H1 (cell line): Measurements from ENCODE around the gene MYL6B. TPM values are rescaled to one million over a fixed set of nuclear protein-coding genes. Genes with fewer than 3 reads are reported as not detected.

Experiments used
- CTCF ChIA-PET: fragments of 300-600 bp; sonication (Branson Sonifier 250); formaldehyde crosslinking; loops from one replicate; lab custom pipeline; 2021; ENCODE audit not compliant: partially characterized antibody; lab: Charles Lee
- POLR2A ChIA-PET: fragments of 300-600 bp; sonication (Branson Sonifier 250); formaldehyde crosslinking; loops from one replicate; lab custom pipeline; 2021; ENCODE audit warnings: inconsistent platforms; ENCODE audit not compliant: partially characterized antibody; lab: Charles Lee
- DNase-seq, 2 experiments: peaks; one replicate each; pipeline versions ENCODE4 v3.0.0 to v3.0.0-alpha.2; 2010 to 2022; ENCODE audit warnings: low spot score in 2 of 2, low read depth in 1 of 2, mixed read lengths in 1 of 2
- FAIRE-seq: peaks from 2 replicates; lab custom pipeline; 2011; peaks lifted over from hg19 to GRCh38; lab: Jason Lieb, UNC
- H2AFZ ChIP-seq: 2 replicates; pipeline ENCODE4 v1.8.1; 2012; ENCODE audit warnings: low read length, inconsistent platforms
- H2AK5ac ChIP-seq: 2 replicates; pipeline ENCODE4 v1.6.1; 2013; ENCODE audit warnings: low read depth, low read length
- H2BK120ac ChIP-seq: replicated peaks from 2 replicates; pipeline ENCODE3; 2013; ENCODE audit warnings: low read depth, low read length, inconsistent platforms
- H2BK12ac ChIP-seq: 2 replicates; pipeline ENCODE4 v1.6.1; 2013; ENCODE audit warnings: low read depth, low read length
- H2BK15ac ChIP-seq: 2 replicates; pipeline ENCODE4 v1.6.1; 2013; ENCODE audit warnings: low read length
- H2BK20ac ChIP-seq: 2 replicates; pipeline ENCODE4 v1.6.1; 2013; ENCODE audit warnings: low read length
- H2BK5ac ChIP-seq: 2 replicates; pipeline ENCODE4 v1.6.1; 2013; ENCODE audit warnings: low read depth, low read length
- H3K14ac ChIP-seq: 2 replicates; pipeline ENCODE4 v1.6.1; 2013; ENCODE audit warnings: inconsistent platforms; ENCODE audit not compliant: insufficient read length
- H3K18ac ChIP-seq: 2 replicates; pipeline ENCODE4 v1.6.1; 2013; ENCODE audit warnings: low read length; ENCODE audit errors: extremely low read depth
- H3K23ac ChIP-seq: 2 replicates; pipeline ENCODE4 v1.6.1; 2013; ENCODE audit warnings: inconsistent platforms; ENCODE audit not compliant: insufficient read length
- H3K23me2 ChIP-seq: 2 replicates; pipeline ENCODE4 v1.6.1; 2013; ENCODE audit warnings: low read depth, low read length
- H3K27ac ChIP-seq: 2 replicates; pipeline ENCODE4 v1.6.1; 2011; ENCODE audit warnings: low read depth, low read length, inconsistent platforms
- H3K27me3 ChIP-seq, 4 experiments: replicated peaks in 1 of 4; 1 replicate in 1 of 4; 2 replicates in 3 of 4; pipeline versions ENCODE4 v1.6.1 to v1.8.1; 2011 to 2013; ENCODE audit warnings: low read length in 3 of 4, mild to moderate bottlenecking in 3 of 4, inconsistent platforms in 2 of 4, mixed read lengths in 2 of 4, moderate library complexity in 1 of 4; ENCODE audit not compliant: control insufficient read depth in 3 of 4, insufficient read depth in 3 of 4; ENCODE audit errors: extremely low read depth in 1 of 4
- H3K36me3 ChIP-seq, 4 experiments: 2 replicates each; pipeline versions ENCODE4 v1.6.1 to v1.8.1; 2011 to 2013; ENCODE audit warnings: mild to moderate bottlenecking in 4 of 4, low read length in 3 of 4, moderate library complexity in 2 of 4, control low read depth in 1 of 4, inconsistent platforms in 1 of 4; ENCODE audit not compliant: insufficient read depth in 4 of 4, control insufficient read depth in 2 of 4
- H3K4ac ChIP-seq: replicated peaks from 2 replicates; pipeline ENCODE3; 2013; ENCODE audit warnings: low read length, low read depth, mixed read lengths, inconsistent platforms; ENCODE audit not compliant: insufficient read length
- H3K4me1 ChIP-seq, 4 experiments: replicated peaks in 1 of 4; 1 replicate in 1 of 4; 2 replicates in 3 of 4; pipeline versions ENCODE4 v1.6.1 to v1.8.1; 2011 to 2013; ENCODE audit warnings: low read length in 3 of 4, inconsistent platforms in 2 of 4, mixed read lengths in 1 of 4; ENCODE audit not compliant: insufficient read depth in 4 of 4, control insufficient read depth in 3 of 4
- H3K4me2 ChIP-seq, 2 experiments: 2 replicates each; pipeline versions ENCODE4 v1.6.1 to v1.8.1; 2011 to 2013; ENCODE audit warnings: low read depth in 2 of 2, low read length in 2 of 2, control low read depth in 1 of 2, inconsistent platforms in 1 of 2, mild to moderate bottlenecking in 1 of 2; ENCODE audit not compliant: insufficient read depth in 1 of 2
- H3K4me3 ChIP-seq, 4 experiments: fragments of 200-600, 300-600 bp in 1 of 4; sonication (generic), shearing (Covaris generic), sonication (Bioruptor Twin) in 1 of 4; 2 replicates each; pipeline versions ENCODE4 v1.5.1 to v1.8.1; 2011 to 2016; ENCODE audit warnings: low read length in 4 of 4, low read depth in 3 of 4, control low read depth in 2 of 4, inconsistent platforms in 2 of 4, mild to moderate bottlenecking in 2 of 4, mixed read lengths in 1 of 4, moderate library complexity in 1 of 4; ENCODE audit not compliant: insufficient read depth in 2 of 4; ENCODE audit errors: extremely low read depth in 1 of 4
- H3K56ac ChIP-seq: replicated peaks from 2 replicates; pipeline ENCODE3; 2013; ENCODE audit warnings: low read depth, mild to moderate bottlenecking, mixed read lengths, low read length, inconsistent platforms; ENCODE audit not compliant: insufficient read length
- H3K79me1 ChIP-seq: 2 replicates; pipeline ENCODE4 v1.6.1; 2013; ENCODE audit warnings: low read depth, low read length, control low read depth
- H3K79me2 ChIP-seq, 2 experiments: 2 replicates each; pipeline versions ENCODE4 v1.6.1 to v1.8.1; 2012 to 2013; ENCODE audit warnings: low read length in 2 of 2, mild to moderate bottlenecking in 2 of 2, inconsistent platforms in 1 of 2; ENCODE audit not compliant: insufficient read depth in 2 of 2, control insufficient read depth in 1 of 2
- H3K9ac ChIP-seq, 4 experiments: replicated peaks in 1 of 4; 1 replicate in 1 of 4; 2 replicates in 3 of 4; pipeline versions ENCODE4 v1.6.1 to v1.8.1; 2011 to 2013; ENCODE audit warnings: low read depth in 3 of 4, low read length in 3 of 4, control low read depth in 2 of 4, mild to moderate bottlenecking in 2 of 4, moderate library complexity in 2 of 4, inconsistent platforms in 1 of 4; ENCODE audit errors: extremely low read depth in 1 of 4
- H3K9me3 ChIP-seq, 2 experiments: 2 replicates each; pipeline versions ENCODE4 v1.6.1 to v1.8.1; 2012 to 2013; ENCODE audit warnings: mild to moderate bottlenecking in 2 of 2, moderate library complexity in 2 of 2, control low read depth in 1 of 2, inconsistent platforms in 1 of 2, low read depth in 1 of 2, low read length in 1 of 2, mixed read lengths in 1 of 2; ENCODE audit not compliant: insufficient read depth in 2 of 2
- H4K20me1 ChIP-seq, 2 experiments: replicated peaks in 1 of 2; 2 replicates each; pipeline versions ENCODE3 to v1.8.1; 2011 to 2013; ENCODE audit warnings: inconsistent platforms in 2 of 2, low read length in 2 of 2, mild to moderate bottlenecking in 1 of 2; ENCODE audit not compliant: insufficient read depth in 2 of 2, control insufficient read depth in 1 of 2
- H4K5ac ChIP-seq: 2 replicates; pipeline ENCODE4 v1.6.1; 2013; ENCODE audit warnings: low read length, low read depth, mixed read lengths, inconsistent platforms; ENCODE audit not compliant: insufficient read length
- H4K8ac ChIP-seq: 2 replicates; pipeline ENCODE4 v1.8.0; 2013; ENCODE audit warnings: mild to moderate bottlenecking, moderate library complexity, low read length, inconsistent platforms; ENCODE audit not compliant: insufficient read depth; ENCODE audit errors: extremely low read depth
- H4K91ac ChIP-seq: replicated peaks from 2 replicates; pipeline ENCODE3; 2013; ENCODE audit warnings: low read length, mixed read lengths, inconsistent platforms; ENCODE audit not compliant: insufficient read length
- ASH2L ChIP-seq: fragments of 200-600, 300-600 bp; sonication (generic); IDR thresholded peaks from one replicate; pipeline ENCODE4 v1.7.1; 2017; ENCODE audit warnings: low read length
- BRCA1 ChIP-seq: IDR thresholded peaks from 2 replicates; pipeline ENCODE4 v1.6.1; 2012; ENCODE audit warnings: low read depth, low read length, improper control_type of control experiment
- CEBPB ChIP-seq: IDR thresholded peaks from 2 replicates; pipeline ENCODE4 v1.6.1; 2012; ENCODE audit warnings: low read depth, low read length
- CTBP2 ChIP-seq: IDR thresholded peaks from 2 replicates; pipeline ENCODE4 v1.7.0; 2011; ENCODE audit warnings: borderline replicate concordance, mild to moderate bottlenecking, moderate library complexity, mixed read lengths, low read length; ENCODE audit not compliant: insufficient read depth, insufficient read length
- EGR1 ChIP-seq: IDR thresholded peaks from 2 replicates; pipeline ENCODE4 v1.6.1; 2011; ENCODE audit warnings: low read depth, low read length, borderline replicate concordance
- EP300 ChIP-seq, 2 experiments: IDR thresholded peaks; 1 replicate in 1 of 2; 2 replicates in 1 of 2; pipeline ENCODE4 v1.6.1; 2011 to 2012; ENCODE audit warnings: low read depth in 2 of 2, low read length in 2 of 2, mild to moderate bottlenecking in 2 of 2, borderline replicate concordance in 1 of 2, inconsistent platforms in 1 of 2, moderate library complexity in 1 of 2
- FOSL1 ChIP-seq: IDR thresholded peaks from 2 replicates; pipeline ENCODE4 v1.6.1; 2011; ENCODE audit warnings: mild to moderate bottlenecking, low read depth, low read length, moderate library complexity; ENCODE audit not compliant: insufficient read depth
- JUN ChIP-seq: IDR thresholded peaks from 2 replicates; pipeline ENCODE4 v1.6.1; 2011; ENCODE audit warnings: low read depth, mild to moderate bottlenecking, improper control_type of control experiment, low read length
- JUND ChIP-seq: IDR thresholded peaks from 2 replicates; pipeline ENCODE4 v1.6.1; 2011; ENCODE audit warnings: mild to moderate bottlenecking, improper control_type of control experiment, low read length
- KDM1A ChIP-seq: fragments of 200-600, 300-600 bp; sonication (generic); IDR thresholded peaks from 2 replicates; pipeline ENCODE4 v1.7.1; 2016; ENCODE audit warnings: mild to moderate bottlenecking, low read length, borderline replicate concordance
- KDM5A ChIP-seq: fragments of 200-600 bp; IDR thresholded peaks from 2 replicates; pipeline ENCODE4 v1.7.1; 2012; ENCODE audit warnings: mild to moderate bottlenecking, low read length, inconsistent platforms, mixed read lengths
- PHF8 ChIP-seq: fragments of 200-600 bp; sonication (generic); conservative IDR thresholded peaks from 2 replicates; pipeline ENCODE4 v1.7.1; 2012; ENCODE audit warnings: low read depth, mild to moderate bottlenecking, inconsistent platforms, low read length, moderate library complexity
- POLR2A ChIP-seq, 2 experiments: IDR thresholded peaks; 1 replicate in 1 of 2; 2 replicates in 1 of 2; pipeline ENCODE4 v1.6.1; 2011; ENCODE audit warnings: low read depth in 2 of 2, low read length in 2 of 2, mild to moderate bottlenecking in 2 of 2; ENCODE audit errors: control extremely low read depth in 1 of 2
- TBP ChIP-seq: IDR thresholded peaks from 2 replicates; pipeline ENCODE4 v1.6.1; 2011; ENCODE audit warnings: low read depth, low read length, improper control_type of control experiment
- TCF12 ChIP-seq: IDR thresholded peaks from 2 replicates; pipeline ENCODE4 v1.6.1; 2011; ENCODE audit warnings: low read depth, mild to moderate bottlenecking, low read length
- YY1 ChIP-seq: IDR thresholded peaks from 2 replicates; pipeline ENCODE4 v1.6.1; 2011; ENCODE audit warnings: low read depth, mild to moderate bottlenecking, low read length
- WGBS, 2 experiments: shearing (Covaris generic) in 1 of 2; methylation state at CpG; one replicate each; pipeline versions ENCODE4 v1.1.6 to v1.1.7; 2013 to 2015; ENCODE audit warnings: low lambda C conversion rate in 2 of 2, mixed read lengths in 2 of 2, inconsistent platforms in 1 of 2, low coverage in 1 of 2, missing lambda C conversion rate in 1 of 2; ENCODE audit not compliant: insufficient replicate concordance in 2 of 2, insufficient coverage in 1 of 2, insufficient read length in 1 of 2; ENCODE audit errors: extremely low coverage in 1 of 2, missing lambda C conversion rate in 1 of 2; 5-methylcytosine and 5-hydroxymethylcytosine counted together
- polyA plus RNA-seq, 7 experiments: library from polyadenylated mRNA; depleted of rRNA in 3 of 7; stranded (reverse) in 5 of 7; unstranded in 2 of 7; fragments of >200 nt in 5 of 7; fragments of 200-250 nt in 2 of 7; gene quantifications; 1 replicate in 5 of 7; 2 replicates in 1 of 7; 4 replicates in 1 of 7; pipeline versions ENCODE4 v1.2.1 to v1.2.3, GENCODE V29; 2011 to 2013; ENCODE audit warnings: missing spikeins in 2 of 7, mixed read lengths in 2 of 7
- total RNA-seq: library from RNA; stranded (reverse); fragmentation: NEBNext Ultra II Directional; extraction: Animal tissue kit (Norgen Biotek cat#: 25700); gene quantifications from 2 replicates; pipeline ENCODE4 v1.2.1, GENCODE V29; 2021

The MYL6B gene
- total and polyA plus RNA-seq, 2 of the 8 experiments (the other 6 are each of a cell fraction or from before 2014, with no cell fraction given), result 163 to 202 TPM

GRCh38 chr12:56178347-56178746, 26.0 kb downstream of the MYL6B start:
- Histone ChIP-seq H3K18ac (no peak overlapping the region), H3K79me1 (no peaks in the 10 kb centered on the region), H4K8ac (no peak overlapping the region), H4K5ac (no peak overlapping the region), H3K4me1 (no peaks in the 10 kb centered on the region), H4K91ac (no peak overlapping the region), H2BK12ac (no peak overlapping the region), H2BK20ac (no peak overlapping the region), H4K20me1 (peaks cover 0 to 6% of the 10 kb centered on the region in 2 experiments), H3K9ac (no peak overlapping the region), H2AK5ac (no peak overlapping the region), H3K14ac (no peak overlapping the region), H3K27me3 (no peaks in the 10 kb centered on the region), H3K4me2 (no peak overlapping the region), H3K56ac (no peak overlapping the region), H3K4me3 (no peak overlapping the region), H3K23ac (no peak overlapping the region), H3K4ac (no peak overlapping the region), H2BK120ac (no peak overlapping the region), H3K27ac (no peak overlapping the region), H3K23me2 (no peaks in the 10 kb centered on the region), H3K36me3 (peaks cover 34 to 78% (median 66%) of the 10 kb centered on the region in 4 experiments), H3K79me2 (no peaks in the 10 kb centered on the region), H2AFZ (no peak overlapping the region), H3K9me3 (no peaks in the 10 kb centered on the region), H2BK5ac (no peak overlapping the region), H2BK15ac (no peak overlapping the region)
- no peak for DNase-seq
- FAIRE-seq, result no peak
- ChIA-PET POLR2A (interaction anchor here (0.7 to 26.3 kb wide), 7 partner anchors 3 to 129 kb away, joined by 3 to 656 read pairs (median 6); partner anchors contain the start of genes MYL6 and SMARCC2), CTCF (interaction anchor here (0.6 to 1.5 kb wide), 5 partner anchors 10 to 171 kb away, joined by 3 to 7 read pairs (median 3); partner anchors contain the start of gene SMARCC2)
- WGBS, 2 experiments, result 94% methylated on average over 3 of the region's 3 CpGs; no CpG with 5 or more reads in 1 of the 2 experiments
- TF ChIP-seq ASH2L (no peak), CTBP2 (no peak), JUN (no peak), PHF8 (no peak), TCF12 (no peak), EGR1 (no peak), FOSL1 (no peak), TBP (no peak), YY1 (no peak), POLR2A (IDR thresholded peaks at IDR 0.05; ENCODE audit: control extremely low read depth in 1 of 2, low read depth in 2 of 2, low read length in 2 of 2) (no peak; a peak in 1 of 3 replicates), KDM1A (no peak), EP300 (IDR thresholded peaks at IDR 0.05; ENCODE audit: borderline replicate concordance in 1 of 2, low read depth in 2 of 2, low read length in 2 of 2) (no peak), BRCA1 (no peak), JUND (no peak), KDM5A (no peak), CEBPB (no peak)
